ENCODE data around the gene TTBK2.
"Not testable (repeated sequence)": the region's sequence is repeated elsewhere in the genome, so short reads cannot be mapped to it uniquely, and the experiment has no call there.

The TTBK2 gene

DNA sequence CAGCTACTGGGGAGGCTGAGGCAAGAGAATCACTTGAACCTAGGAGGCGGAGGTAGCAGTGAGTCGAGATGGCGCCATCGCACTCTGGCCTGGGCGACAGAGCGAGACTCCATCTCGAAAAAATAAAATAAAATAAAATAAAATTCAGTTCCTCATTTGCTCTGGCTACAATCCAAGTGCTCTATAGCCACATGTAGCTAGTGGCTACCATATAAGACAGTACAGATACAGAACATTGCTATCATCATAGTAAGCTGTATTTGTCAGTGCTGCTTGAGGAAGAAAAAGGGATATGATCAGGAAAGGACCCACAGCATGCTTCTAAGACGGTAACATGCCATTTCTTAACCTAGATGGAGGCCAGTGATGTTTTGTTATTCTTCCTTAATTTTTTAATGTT, 95.0 kb downstream of the TTBK2 start:
- DNase-seq (ENCODE audit: low spot score) = no peak

DNA sequence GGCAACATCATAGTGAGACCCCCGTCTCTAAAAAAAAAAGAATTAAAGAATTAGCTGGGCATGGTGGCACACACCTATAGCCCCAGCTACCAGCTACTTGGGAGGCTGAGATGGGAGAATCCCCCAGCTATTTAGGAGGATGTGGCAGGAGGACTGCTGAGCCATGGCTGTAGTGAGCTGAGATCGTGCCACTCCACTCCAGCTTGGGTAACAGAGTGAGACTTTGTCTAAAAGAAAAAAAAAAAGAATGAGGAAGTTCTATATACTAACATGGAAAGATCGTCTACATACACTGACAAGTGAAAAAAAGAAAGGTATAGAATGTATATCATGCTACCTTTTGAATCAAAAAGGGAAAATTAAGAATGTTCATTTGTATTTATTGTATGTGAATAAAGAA, 99.8 kb downstream of the TTBK2 start:
- no peak for DNase-seq (ENCODE audit: low spot score)

DNA sequence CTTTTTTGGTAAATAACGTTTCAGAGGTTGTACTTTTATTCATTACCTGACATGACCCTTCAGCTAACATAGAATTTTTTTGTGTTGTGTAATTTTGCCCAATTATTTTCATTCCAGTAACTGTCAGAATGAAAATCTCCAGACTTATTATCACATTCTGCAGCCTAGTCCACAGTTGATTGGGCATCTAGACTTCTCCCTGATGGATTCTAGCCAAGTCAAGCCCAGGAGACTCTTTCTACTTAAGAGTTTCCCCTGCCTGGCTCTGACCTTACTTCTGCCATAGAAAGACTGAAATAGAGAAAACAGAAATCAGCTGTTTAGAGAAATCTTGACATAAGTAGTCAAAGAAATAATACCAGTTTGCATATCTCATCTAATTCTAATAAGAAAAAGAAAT, 100.8 kb downstream of the TTBK2 start:
- DNase-seq (ENCODE audit: low spot score) = no peak

DNA sequence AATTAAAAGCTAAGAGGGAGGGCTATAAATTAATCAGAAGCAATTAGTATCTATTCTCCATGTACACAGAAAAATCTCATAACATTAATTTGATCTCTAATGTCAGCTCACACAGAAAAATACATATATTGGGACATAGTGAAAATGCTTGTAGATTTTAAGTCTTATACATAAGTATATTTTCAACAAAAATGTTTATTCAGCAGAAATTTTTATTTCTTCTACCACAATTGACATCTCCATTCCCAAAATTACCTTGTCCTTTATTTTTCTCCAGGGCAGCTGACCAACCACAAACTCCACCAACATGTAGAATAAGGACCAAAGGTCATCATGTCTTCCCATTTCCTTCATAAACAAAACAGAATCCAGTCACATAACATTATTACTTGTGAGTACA, 109.1 kb downstream of the TTBK2 start:
- DNase-seq (ENCODE audit: low spot score) = no peak

DNA sequence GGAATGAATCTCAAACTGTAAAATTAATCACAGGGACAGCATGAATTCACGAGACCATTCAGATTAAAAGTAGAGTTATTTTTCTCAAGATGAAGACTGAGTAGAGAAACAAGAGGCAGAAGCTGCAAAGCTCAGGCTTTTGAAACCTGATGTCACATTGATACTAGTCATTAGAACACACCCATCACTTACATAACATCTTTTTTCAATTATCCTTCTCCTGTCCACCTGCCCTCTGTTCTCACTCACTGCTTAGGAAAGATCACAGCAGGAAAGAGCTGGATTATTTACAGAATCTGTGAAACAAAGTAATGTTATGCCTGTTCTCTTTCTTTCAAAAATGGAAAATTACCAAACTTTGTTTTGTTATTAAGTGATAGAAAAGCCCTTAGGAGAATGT, 111.7 kb downstream of the TTBK2 start:
- no peak for DNase-seq (ENCODE audit: low spot score)

DNA sequence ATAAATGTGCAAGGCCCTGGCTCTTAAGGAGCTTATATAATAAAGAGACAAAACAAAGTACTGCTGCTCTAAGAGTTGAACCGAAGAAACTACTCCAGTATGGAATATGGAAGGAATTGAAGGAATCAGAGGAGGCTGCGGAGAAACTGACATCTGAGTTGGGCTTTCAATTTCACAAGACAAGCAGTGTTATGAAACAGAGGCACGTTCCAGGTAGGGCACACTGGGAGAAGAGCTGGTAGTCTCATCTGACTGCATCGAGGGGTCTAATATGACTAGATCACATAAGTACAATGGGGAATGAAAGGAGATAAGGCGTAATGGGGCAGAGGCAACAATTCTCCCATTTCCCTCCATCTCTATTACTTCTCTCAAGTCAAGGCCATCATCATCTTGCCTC, 115.3 kb downstream of the TTBK2 start:
- DNase-seq (ENCODE audit: low spot score) = no peak

DNA sequence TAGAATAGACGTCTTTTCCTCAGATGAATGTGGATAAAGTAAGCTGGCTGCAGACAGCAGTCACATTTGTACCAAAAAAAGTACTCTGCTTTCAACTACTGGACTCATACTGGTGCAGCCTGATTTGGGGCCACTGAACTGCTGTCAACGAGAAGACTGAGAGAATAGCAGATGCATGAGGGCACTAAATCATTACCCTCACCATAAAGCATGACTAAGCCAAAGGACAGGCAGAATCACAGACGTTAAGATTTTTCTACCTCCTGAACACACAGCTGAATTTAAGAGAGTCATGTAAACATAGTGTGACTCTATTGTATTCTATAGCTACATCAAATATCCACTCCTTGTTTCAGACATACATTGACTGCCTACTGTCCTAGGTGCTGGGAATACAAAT, 115.8 kb downstream of the TTBK2 start:
- DNase-seq (ENCODE audit: low spot score) = no peak

DNA sequence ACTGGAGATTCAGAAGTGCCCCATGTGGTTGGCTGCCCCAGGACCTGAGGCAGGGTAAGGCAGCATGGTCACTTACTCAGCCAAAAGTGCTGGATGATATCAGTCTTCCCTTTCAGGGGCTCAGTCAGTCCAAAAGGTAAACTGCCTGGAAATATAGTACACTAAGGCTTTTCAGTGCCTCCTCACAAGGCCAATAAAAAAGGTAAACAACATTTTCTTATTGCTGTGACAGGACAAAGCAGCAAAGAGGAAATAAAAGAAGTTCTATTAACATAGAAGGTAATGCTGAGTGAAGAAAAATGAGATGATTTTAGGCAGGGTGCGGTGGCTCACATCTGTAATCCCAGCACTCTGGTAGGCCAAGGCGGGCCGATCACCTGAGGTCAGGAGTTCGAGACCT, 117.1 kb downstream of the TTBK2 start:
- no peak for DNase-seq (ENCODE audit: low spot score)

DNA sequence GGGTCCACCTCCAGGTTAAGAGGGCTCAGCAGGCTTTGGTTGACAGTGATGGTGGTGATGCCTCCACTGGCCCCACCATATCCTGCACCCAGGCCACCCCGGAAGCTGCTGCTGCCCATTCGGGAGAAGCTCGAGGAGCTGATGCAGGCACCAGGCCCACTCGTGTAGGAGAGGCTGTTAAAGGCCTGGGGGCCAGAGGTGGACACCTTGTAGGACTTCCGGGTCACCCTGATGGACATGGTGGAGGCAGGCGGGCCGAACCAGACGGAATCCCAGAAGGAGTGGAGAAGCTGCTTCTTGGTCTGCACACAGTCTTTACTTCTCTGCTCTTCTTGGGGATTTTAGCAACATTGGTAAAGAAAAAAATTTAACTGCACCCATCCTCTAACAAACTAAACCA, 118.4 kb downstream of the TTBK2 start:
- DNase-seq (ENCODE audit: low spot score) = no peak

DNA sequence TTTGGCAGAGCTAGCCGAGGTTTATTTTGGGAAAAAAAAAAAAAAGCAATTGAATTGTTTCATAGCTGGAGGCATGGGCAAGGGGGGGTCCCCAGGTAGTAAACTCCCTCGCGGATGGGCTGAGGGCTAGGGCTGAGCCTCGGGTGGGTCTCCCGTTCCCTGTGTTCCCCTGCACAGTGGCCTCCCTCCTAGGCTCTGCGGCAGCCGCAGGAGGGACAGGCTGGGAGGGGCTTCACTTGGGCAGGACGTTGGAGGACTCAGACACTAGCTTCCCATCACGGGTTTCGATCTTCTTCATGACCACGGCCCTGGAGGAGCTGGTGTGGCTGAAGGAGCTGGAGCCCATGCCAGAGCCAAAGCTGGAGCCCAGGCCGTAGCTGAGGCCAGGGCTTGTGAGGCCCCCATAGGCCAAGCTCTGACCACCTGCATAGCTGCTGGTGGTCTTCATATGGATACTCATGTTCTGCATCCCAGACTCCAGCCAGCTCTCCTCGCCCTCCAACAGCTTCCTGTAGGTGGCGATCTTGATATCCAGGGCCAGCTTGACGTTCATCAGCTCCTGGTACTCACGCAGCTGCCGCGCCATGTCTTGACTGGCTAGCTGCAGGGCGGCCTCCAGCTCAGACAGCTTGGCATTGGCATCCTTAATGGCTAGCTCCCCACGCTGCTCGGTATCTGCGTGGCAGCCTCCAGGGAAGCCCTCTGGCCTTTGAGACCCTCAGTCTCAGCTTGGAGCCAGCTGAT, 119.7 kb downstream of the TTBK2 start:
- no peak for DNase-seq (ENCODE audit: low spot score)

DNA sequence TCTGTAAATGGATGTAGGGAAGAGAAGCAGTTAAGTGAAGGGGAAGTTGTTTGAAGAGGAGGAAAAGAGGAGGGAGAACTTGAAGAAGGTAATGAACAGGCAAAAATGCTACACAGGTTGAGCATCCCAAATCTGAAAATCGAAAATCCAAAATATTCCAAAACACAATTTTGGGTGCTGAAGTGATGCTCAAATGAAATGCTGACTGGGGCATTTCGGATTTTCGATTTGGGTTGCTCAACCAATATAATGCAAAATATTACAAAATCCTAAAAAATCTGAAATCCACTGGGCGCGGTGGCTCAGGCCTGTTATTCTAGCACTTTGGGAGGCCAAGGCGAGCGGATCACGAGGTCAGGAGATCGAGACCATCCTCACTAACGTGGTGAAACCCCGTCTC, 121.8 kb downstream of the TTBK2 start:
- DNase-seq (ENCODE audit: low spot score) = no peak

DNA sequence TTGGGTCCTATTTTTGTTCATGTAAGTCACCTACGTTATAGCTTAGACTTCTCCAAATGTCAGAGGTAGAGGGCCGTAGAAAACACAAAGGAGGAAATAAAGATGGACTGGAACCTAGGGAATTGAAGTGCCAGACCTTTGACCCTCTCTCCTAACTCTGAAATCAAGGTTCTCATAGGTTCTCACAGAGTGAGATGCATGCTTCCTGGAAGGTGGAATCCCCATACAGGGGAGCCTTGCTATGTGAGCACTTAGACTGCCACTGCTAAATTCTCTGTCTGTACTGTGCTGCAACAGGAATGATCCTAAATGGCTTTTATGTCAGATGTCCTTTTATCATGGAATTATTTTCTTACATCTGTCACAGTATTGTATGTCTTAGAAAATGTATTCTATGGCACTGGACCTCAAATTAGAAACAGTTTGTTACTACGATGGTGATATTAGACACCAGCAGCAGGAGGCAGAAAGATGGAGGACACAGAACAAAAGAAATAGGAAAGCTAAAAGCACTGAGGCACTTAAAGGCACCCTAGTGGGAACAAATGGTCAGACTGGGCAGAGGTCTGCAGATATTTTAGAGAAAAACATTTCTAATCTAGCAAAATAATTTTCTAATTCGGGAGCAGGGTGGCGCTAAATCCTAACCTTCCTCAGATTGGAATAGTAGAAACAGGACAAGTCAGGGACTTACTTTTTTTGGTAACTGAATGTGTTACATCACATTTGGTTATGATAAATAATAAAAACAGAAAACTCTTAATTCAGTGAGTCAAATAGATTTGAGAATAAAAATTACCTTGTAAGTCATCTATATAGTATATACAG, 123.4 kb downstream of the TTBK2 start:
- DNase-seq (ENCODE audit: low spot score) = no peak

DNA sequence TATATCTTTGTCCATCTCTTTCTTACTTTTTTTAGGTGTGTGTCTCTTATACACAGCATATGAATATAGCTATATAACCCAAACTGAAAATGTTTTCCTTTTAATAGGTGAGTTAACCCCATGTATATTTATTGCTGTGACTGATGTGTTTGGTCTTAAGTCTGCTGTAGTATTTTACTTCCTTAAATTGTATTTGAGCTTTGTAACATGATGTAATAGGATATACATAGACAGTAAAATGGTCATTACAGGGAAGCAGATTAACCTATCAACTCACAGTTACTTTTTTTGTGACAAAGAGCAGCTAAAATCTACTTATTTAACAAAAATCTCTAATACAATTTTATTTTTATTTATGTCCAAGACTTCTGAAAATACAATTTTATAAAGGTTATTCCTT, 131.9 kb downstream of the TTBK2 start:
- DNase-seq (ENCODE audit: low spot score) = no peak

DNA sequence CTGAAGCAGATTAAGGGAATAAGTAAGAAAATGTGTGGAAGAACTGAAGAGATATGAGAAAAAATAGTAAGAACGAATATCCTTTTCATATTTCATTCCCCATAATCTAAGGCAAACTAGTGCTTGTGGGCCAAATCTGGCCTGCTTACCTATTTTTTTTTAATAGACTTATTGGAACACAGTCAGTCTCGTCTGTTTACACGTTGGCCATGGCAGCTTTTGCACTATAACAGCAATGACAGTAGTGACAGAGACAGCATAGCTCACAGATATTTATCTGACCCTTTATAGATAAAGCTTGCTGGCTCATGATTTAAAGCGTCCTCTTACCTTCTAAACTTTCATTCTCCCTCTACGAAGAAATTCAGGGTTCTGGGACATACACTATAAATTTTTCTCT, 133.6 kb downstream of the TTBK2 start:
- DNase-seq (ENCODE audit: low spot score) = no peak

DNA sequence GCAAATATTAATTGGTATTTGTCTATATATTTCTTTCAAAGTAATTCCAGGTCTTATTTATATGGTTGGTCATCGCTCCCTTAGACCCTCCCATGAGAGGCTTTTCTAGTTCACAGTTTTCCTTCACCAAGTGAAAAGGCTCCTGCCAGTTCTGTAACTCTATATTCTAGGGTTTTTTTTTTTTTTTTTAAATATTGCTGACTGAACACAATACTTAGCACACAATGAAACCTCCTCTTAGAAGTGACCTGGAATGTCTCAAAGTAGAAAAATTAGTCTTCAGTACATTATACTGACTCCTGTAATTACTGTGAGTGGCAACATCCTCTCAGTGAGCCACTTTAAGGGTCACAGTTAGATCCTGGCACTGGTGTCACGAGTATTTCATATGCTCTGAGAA, 135.0 kb downstream of the TTBK2 start:
- DNase-seq (ENCODE audit: low spot score) = no peak

DNA sequence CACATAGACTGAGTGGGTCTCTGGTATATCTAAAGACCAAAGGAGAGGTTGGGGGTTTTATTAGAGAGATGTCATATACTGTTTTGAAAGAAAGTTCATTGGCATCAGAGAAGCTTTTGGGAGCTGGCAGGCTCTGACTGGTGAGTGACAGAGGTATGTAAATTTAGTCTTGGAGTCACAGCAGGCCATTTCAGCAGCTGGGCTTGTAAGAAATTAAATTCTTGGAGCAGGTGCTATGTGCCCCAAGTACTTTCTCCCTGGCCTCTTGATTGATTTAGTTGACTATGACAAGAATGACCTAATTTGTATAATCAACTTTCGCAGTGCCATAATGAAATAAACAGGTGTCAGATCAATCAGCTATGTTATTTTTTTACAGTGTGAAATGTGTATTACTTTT, 135.9 kb downstream of the TTBK2 start:
- no peak for DNase-seq (ENCODE audit: low spot score)

DNA sequence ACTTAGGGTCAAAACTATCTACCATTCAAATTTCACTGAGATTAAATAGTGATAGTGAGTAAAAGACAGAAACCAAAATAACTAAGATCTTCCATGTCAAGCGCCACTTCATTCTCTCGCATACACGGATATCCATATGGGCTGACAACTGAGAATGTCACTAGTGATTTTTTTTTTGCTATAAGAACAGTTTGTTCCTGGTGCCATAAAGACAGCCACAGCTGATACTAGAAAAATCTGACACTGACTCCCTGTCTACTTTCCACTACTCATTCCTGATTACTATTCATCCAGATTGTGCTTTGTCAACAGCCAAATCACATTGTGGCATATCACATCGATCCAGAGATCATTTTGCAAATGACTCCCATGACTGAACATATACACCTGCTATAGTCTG, 137.9 kb downstream of the TTBK2 start:
- DNase-seq (ENCODE audit: low spot score) = no peak

DNA sequence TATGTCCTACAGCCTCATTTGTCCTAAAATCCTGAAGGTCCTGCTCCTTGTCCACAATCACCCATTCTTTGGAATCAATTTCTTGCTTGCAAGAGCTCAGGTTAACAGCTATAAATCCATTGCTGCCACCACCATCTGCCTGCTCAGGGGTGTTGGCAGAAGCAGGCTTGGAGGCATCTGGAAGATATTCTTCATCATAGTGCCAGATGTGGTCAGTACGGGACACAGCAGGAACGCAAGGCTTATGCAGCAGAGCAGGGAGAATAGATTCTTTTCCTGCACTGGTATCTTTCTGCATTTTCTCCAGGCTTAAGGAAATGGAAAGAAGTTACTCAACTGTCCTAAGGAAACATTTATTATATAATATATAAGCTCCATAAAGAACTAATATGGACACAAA, 145.2 kb downstream of the TTBK2 start:
- no peak for DNase-seq (ENCODE audit: low spot score)

DNA sequence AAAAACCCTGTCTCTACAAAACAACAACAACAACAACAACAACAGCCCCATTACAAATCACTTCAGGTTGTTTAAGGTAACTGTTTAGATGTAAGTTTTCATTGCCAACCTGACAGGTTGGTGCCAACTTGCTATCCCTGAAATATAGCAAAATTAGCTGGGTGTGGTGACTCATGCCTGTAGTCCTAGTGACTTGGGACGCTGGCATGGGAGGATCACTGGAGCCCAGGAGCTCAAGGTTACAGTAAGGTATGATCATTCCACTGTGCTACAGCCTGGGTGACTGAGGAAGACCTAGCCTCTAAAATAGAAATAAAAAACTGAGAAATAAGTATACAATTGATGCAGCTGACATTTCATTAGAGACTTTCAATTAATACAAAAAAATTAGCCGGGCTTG, 147.7 kb downstream of the TTBK2 start:
- no peak for DNase-seq (ENCODE audit: low spot score)

DNA sequence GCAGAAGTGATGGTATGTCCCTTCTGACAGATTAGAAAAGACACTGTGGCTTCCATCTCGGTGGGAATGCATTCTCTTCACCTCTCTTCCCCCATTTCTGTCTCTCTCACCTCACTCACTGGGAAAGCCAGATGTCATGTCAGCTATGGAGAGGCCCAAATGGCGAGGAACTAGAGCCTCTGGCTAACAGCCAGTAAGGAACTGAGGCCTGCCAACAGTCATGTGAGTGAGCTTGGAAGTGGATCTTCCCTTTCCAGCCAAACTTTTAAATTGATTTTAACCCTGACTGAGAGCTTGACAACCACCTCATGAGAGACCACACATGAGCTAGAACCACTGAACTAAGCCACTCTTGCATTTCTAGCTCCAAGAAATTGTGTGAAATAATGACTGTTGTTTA, 148.4 kb downstream of the TTBK2 start:
- no peak for DNase-seq (ENCODE audit: low spot score)

DNA sequence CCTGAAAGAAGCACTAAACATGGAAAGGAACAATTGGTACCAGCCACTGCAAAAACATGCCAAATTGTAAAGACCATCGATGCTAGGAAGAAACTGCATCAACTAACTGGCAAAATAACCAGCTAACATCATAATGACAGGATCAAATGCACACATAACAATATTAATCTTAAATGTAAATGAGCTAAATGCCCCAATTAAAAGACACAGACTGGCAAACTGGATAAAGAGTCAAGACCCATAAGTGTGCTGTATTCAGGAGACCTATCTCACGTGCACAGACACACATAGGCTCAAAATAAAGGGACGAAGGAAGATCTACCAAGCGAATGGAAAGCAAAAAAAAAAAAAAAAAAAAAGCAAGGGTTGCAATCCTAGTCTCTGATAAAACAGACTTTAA, 154.5 kb downstream of the TTBK2 start:
- not testable (repeated sequence) for DNase-seq (ENCODE audit: low spot score)

DNA sequence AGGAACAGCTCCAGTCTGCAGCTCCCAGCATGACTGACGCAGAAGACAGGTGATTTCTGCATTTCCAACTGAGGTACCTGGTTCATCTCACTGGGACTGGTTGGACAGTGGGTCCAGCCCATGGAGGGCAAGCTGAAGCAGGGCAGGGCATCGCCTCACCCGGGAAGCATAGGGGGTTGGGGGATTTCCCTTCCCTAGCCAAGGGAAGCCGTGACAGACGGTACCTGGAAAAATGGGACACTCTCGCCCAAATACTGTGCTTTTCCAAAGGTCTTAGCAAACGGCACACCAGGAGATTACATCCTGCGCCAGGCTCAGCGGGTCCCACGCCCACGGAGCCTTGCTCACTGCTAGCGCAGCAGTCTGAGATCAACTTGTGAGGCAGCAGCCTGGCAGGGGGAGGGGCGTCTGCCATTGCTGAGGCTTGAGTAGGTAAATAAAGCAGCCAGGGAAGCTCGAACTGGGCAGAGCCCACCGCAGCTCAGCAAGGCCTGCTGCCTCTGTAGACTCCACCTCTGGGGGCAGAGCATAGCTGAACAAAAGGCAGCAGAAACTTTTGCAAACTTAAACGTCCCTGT, 156.3 kb downstream of the TTBK2 start:
- DNase-seq (ENCODE audit: low spot score) = not testable (repeated sequence)

DNA sequence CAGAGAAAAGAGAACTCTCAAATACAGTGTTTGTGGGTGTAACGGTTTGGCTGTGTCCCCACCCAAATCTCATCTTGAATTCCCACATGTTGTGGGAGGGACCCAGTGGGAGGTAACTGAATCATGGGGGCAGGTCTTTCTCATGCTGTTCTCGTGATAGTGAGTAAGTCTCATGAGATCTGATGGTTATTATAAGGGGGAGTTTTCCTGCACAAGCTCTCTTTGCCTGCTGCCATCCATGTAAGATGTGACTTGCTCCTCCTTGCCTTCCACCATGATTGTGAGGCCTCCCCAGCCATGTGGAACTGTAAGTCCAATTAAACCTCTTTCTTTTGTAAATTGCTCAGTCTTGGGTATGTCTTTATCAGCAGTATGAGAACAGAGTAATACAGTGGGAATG, 158.8 kb downstream of the TTBK2 start:
- DNase-seq (ENCODE audit: low spot score) = not testable (repeated sequence)

Data from CD4-positive, alpha-beta T cell treated with Interleukin-15 for 4 hours (primary cell).